Activated T-cell treated with anti-CD3 and anti-CD28 coated beads for 1 hour (primary cell): ENCODE results near the gene SEPTIN6.

Experiments
- DNase-seq: peaks from one replicate; pipeline ENCODE4 v3.0.0-alpha.2; 2020; ENCODE audit warnings: low read depth

The SEPTIN6 gene

GRCh38 chrX:119648421-119648775, 44.6 kb downstream of the SEPTIN6 start:
- no peak for DNase-seq

GRCh38 chrX:119647552-119648420, 45.2 kb downstream of the SEPTIN6 start:
- peak; percentile 7 for DNase-seq

- DNase-seq, result no peak
These were observed 45.9 kb downstream of the SEPTIN6 start for GRCh38 chrX:119647089-119647488.

GRCh38 chrX:119646515-119646914, 46.5 kb downstream of the SEPTIN6 start:
- no peak for DNase-seq

GRCh38 chrX:119643696-119644095, 49.3 kb downstream of the SEPTIN6 start:
- no peak for DNase-seq
